Nephron progenitor cell (in vitro differentiated cells): ENCODE data around the gene ACOX3.
"Not testable (repeated sequence)": the region's sequence is repeated elsewhere in the genome, so short reads cannot be mapped to it uniquely, and the experiment has no call there.

Experiments used
- DNase-seq: peaks from one replicate; pipeline ENCODE4 v3.0.0; 2021
- H3K27ac Mint-ChIP-seq: 2 replicates; pipeline ENCODE4 v1.8.0; 2021; ENCODE audit warnings: mild to moderate bottlenecking, moderate library complexity, mixed read lengths
- H3K27me3 Mint-ChIP-seq: 2 replicates; pipeline ENCODE4 v1.8.0; 2021; ENCODE audit warnings: mild to moderate bottlenecking, low read depth, mixed read lengths; ENCODE audit not compliant: poor library complexity
- H3K36me3 Mint-ChIP-seq: 2 replicates; pipeline ENCODE4 v1.8.0; 2021; ENCODE audit warnings: low read depth, mixed read lengths
- H3K4me1 Mint-ChIP-seq: 2 replicates; pipeline ENCODE4 v1.8.0; 2021; ENCODE audit warnings: mixed read lengths
- H3K4me3 Mint-ChIP-seq: 2 replicates; pipeline ENCODE4 v1.8.0; 2021; ENCODE audit warnings: mild to moderate bottlenecking, moderate library complexity, mixed read lengths
- H3K9me3 Mint-ChIP-seq: 2 replicates; pipeline ENCODE4 v1.8.0; 2021; ENCODE audit warnings: mild to moderate bottlenecking, moderate library complexity, mixed read lengths
- CTCF ChIP-seq: fragments of 200-600 bp; sonication (generic); IDR thresholded peaks from 2 replicates; pipeline ENCODE4 v1.5.0; 2021; ENCODE audit warnings: antibody characterized with exemption

The ACOX3 gene

GRCh38 chr4:8409264-8410065, 31.1 kb downstream of the ACOX3 start:
- Mint-ChIP-seq H3K4me3 (no peak overlapping the region), H3K4me1 (peaks cover 6% of the 10 kb centered on the region), H3K27me3 (peaks cover 7% of the 10 kb centered on the region), H3K27ac (no peak overlapping the region), H3K9me3 (peaks cover 13% of the 10 kb centered on the region), H3K36me3 (peaks cover 60% of the 10 kb centered on the region)
- no peak for TF ChIP-seq CTCF
- DNase-seq = peak; percentile 35

- Mint-ChIP-seq H3K4me3 (no peak overlapping the region), H3K27me3 (peaks cover 7% of the 10 kb centered on the region), H3K4me1 (peaks cover 13% of the 10 kb centered on the region), H3K9me3 (peaks cover 13% of the 10 kb centered on the region), H3K36me3 (peaks cover 55% of the 10 kb centered on the region), H3K27ac (peak overlapping the region; percentile 55)
- no peak for DNase-seq
- no peak for TF ChIP-seq CTCF
Measured at GRCh38 chr4:8407756-8408155, 32.8 kb downstream of the ACOX3 start.

GRCh38 chr4:8407316-8407715, 33.2 kb downstream of the ACOX3 start:
- H3K27ac Mint-ChIP-seq = no peak overlapping the region
- DNase-seq = no peak
- no peak overlapping the region for H3K4me3 Mint-ChIP-seq
- peaks cover 13% of the 10 kb centered on the region for H3K9me3 Mint-ChIP-seq
- no peak for TF ChIP-seq CTCF
- peaks cover 7% of the 10 kb centered on the region for H3K27me3 Mint-ChIP-seq
- H3K36me3 Mint-ChIP-seq = peaks cover 53% of the 10 kb centered on the region
- H3K4me1 Mint-ChIP-seq = peaks cover 17% of the 10 kb centered on the region

- H3K27me3 Mint-ChIP-seq, H3K4me3 Mint-ChIP-seq: not testable (repeated sequence)
- peaks cover 19% of the 10 kb centered on the region for H3K4me1 Mint-ChIP-seq
Measured at GRCh38 chr4:8406887-8407286, 33.6 kb downstream of the ACOX3 start.

GRCh38 chr4:8405516-8405875, 35.0 kb downstream of the ACOX3 start:
- DNase-seq = no peak
- peaks cover 13% of the 10 kb centered on the region for H3K9me3 Mint-ChIP-seq
- H3K36me3 Mint-ChIP-seq = peaks cover 52% of the 10 kb centered on the region
- peaks cover 7% of the 10 kb centered on the region for H3K27me3 Mint-ChIP-seq
- peaks cover 14% of the 10 kb centered on the region for H3K4me1 Mint-ChIP-seq
- H3K27ac Mint-ChIP-seq = no peak overlapping the region
- no peak overlapping the region for H3K4me3 Mint-ChIP-seq
- TF ChIP-seq CTCF = no peak

More at GRCh38 chr4:8406887-8407286, 33.6 kb downstream of the ACOX3 start:
- peak; percentile 20 for TF ChIP-seq CTCF
- not testable (repeated sequence) for DNase-seq, H3K27ac Mint-ChIP-seq
- Mint-ChIP-seq H3K36me3 (peaks cover 50% of the 10 kb centered on the region), H3K9me3 (peaks cover 13% of the 10 kb centered on the region)
